Coronary artery (tissue), 2 donors: Measurements from ENCODE around the gene GAN.
"Not testable (repeated sequence)": the region's sequence is repeated elsewhere in the genome, so short reads cannot be mapped to it uniquely, and the experiment has no call there.

Experiments
- DNase-seq: peaks from one replicate; pipeline ENCODE4 v3.0.0-alpha.2; 2017; ENCODE audit warnings: low spot score
- H3K27ac ChIP-seq, 2 donors: fragments of 200-600 bp; sonication (generic); one replicate each; pipeline ENCODE4 v1.5.1; 2016 to 2019
- H3K4me3 ChIP-seq: fragments of 200-600 bp; sonication (generic); 2 replicates; pipeline ENCODE4 v1.5.1; 2016; ENCODE audit warnings: mild to moderate bottlenecking, moderate library complexity
- TF ChIP-seq, protein P1 (sequence below): fragments of 200-600 bp; sonication (generic); IDR thresholded peaks from one replicate; pipeline ENCODE4 v1.5.1; 2019; ENCODE audit warnings: antibody characterized with exemption

The GAN gene

DNA sequence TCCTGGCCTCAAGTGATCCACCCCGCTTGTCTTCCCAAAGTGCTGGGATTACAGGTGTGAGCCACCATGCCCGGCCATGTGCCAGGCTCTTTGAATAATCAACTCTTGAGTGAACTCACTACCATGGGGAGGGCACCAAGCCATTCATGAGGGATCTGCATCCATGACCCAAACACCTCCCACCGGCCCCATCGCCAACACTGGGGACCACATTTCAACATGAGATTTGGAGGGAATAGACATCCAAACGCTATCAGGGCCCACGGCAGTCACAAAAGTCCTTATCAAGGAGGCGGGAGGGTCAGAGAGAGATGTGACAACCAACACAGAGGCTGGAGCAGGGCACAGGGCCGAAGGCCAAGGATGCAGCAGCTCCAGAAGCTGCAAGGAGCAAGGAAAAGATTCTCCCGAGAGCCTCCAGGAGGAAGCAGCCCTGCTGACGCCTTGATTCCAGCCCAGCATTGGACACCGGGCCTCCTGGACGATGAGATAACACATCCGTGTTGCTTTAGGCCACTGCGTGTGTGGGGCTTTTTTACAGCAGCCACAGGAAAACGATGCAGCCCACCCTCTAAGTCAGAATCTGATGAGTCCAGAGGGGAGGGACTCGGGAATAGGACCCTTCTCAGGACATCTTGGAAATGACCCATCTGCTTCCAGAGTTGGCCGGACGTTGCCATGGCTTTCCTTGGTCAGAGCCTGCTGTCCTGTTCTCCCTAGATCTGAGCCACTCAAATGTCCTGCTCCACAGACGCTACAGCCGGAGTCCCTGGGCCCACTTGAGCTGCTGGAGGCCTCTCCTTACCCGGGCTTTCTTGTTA, 82.5 kb downstream of the GAN start:
- no peak overlapping the region for H3K27ac ChIP-seq
- no peak overlapping the region for H3K4me3 ChIP-seq
- no peak for DNase-seq
- TF ChIP-seq, protein P1, sequence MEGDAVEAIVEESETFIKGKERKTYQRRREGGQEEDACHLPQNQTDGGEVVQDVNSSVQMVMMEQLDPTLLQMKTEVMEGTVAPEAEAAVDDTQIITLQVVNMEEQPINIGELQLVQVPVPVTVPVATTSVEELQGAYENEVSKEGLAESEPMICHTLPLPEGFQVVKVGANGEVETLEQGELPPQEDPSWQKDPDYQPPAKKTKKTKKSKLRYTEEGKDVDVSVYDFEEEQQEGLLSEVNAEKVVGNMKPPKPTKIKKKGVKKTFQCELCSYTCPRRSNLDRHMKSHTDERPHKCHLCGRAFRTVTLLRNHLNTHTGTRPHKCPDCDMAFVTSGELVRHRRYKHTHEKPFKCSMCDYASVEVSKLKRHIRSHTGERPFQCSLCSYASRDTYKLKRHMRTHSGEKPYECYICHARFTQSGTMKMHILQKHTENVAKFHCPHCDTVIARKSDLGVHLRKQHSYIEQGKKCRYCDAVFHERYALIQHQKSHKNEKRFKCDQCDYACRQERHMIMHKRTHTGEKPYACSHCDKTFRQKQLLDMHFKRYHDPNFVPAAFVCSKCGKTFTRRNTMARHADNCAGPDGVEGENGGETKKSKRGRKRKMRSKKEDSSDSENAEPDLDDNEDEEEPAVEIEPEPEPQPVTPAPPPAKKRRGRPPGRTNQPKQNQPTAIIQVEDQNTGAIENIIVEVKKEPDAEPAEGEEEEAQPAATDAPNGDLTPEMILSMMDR, result no peak

DNA sequence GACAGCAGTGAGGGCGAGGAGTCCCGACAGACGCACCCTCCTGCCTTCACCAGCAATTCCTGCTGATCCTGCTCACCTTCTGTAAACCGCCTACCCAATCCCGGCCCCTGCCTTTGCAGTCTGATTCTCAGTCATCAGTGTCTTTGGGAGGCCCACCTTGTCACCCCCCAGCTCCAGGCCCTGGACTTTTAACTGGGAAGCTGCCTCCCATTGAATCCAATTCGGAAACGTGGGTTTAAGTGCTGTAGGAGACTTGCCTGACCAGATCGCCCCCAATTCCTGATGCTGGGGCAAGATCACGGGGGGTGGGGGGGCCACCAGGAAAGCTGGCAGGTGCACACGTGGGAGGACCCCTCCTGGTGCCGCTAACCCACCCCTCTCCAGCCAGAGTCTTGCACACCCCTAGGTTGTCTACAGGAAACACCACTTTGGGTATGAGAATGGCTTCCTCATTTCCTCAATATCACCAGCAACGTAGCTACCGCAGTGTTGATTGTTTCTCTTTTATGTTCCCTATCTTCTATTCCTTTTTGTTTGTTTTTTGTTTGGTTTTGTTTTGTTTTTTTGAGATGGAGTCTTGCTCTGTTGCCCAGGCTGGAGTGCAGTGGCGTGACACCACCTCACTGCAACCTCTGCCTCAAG, 83.2 kb downstream of the GAN start:
- no peak for DNase-seq
- no peak overlapping the region for H3K27ac ChIP-seq
- TF ChIP-seq, protein P1, result no peak
- no peak overlapping the region for H3K4me3 ChIP-seq

DNA sequence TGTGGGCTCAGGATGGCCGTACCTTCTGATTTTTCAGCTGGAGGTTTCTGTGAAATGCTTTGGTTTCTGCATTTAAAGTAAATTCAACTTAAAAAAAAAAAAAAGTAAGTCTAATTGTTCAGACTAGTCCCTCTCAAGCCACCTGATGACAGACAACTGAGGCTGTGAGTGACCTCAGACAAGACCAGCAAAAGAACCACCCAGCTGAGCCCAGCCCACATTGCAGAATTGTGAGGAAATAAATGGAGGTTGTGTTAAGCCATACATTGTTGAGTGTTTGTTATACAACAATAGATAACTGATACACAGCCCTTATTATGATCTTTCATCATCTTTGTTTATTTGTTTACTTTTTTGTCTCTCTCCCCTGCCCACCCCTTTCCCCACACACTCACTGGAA, 85.1 kb downstream of the GAN start:
- TF ChIP-seq, protein P1, result no peak
- Histone ChIP-seq H3K27ac (no peak overlapping the region), H3K4me3 (no peak overlapping the region)
- DNase-seq, result no peak

GRCh38 chr16:81401035-81401950, 86.5 kb downstream of the GAN start:
- H3K27ac ChIP-seq, result no peak overlapping the region
- H3K4me3 ChIP-seq, result no peak overlapping the region
- DNase-seq, result no peak
- TF ChIP-seq, protein P1, result no peak

DNA sequence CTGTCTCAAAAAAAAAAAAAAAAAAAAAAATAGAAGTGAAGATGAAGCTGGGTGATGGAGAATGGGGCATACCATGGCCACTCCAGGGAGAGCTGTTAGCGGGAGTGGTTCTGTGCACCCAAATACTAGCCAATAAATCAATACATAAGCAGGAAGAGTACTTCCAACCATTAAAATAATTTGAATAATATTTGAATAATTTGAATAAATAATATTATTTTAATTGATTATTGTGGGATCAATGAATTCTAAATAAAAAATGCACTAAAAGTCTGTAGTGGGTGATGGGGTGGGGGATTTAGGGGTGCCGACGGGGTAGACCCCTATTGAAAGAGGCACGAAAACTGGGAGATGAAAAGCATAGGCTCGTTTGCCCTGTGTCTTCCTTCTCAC, 88.4 kb downstream of the GAN start:
- Histone ChIP-seq H3K4me3 (no peak overlapping the region), H3K27ac (no peak overlapping the region)
- no peak for DNase-seq
- TF ChIP-seq, protein P1, result no peak

DNA sequence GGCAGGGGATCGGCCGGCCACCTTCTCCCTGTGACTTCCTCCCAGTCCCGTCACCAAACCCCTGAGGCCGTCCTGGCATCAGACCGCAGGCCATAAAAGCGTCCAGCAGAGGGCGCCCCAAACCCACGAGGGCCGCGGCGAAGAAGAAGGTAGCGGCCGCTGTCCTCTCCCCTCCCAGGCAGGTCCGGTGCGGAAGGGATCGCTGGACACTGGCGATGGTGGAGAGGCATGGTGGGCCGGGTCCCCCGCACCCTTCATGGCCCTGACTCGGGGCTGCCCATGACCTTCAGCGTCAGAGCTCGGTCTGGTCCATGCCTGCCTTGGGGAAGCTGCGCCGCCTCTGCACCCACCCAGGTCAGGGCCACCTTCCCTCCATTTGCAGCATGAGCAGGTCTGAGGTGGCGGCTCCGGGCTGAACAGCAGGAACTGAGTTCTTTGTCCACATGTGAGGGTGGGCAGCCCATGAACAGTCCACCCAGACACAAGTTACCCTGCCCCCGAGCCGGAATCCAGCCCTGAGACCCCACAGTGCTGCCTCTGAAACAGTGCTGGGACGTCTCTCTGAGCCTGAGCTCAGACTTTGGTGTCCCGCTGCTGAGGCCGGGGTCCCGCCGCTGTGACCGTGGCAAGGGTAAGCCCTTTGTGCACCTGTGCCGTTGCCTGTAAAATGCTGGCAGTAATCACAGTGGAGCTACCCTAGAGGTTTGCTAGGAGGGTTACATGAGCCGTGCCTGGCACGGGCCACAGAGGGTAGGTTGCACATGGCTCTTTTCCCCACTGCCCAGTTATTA, 89.0 kb downstream of the GAN start:
- Histone ChIP-seq H3K27ac (no peak overlapping the region), H3K4me3 (peak overlapping the region; percentile 60)
- DNase-seq, result peak; percentile 80
- TF ChIP-seq, protein P1, result peak; percentile 91

DNA sequence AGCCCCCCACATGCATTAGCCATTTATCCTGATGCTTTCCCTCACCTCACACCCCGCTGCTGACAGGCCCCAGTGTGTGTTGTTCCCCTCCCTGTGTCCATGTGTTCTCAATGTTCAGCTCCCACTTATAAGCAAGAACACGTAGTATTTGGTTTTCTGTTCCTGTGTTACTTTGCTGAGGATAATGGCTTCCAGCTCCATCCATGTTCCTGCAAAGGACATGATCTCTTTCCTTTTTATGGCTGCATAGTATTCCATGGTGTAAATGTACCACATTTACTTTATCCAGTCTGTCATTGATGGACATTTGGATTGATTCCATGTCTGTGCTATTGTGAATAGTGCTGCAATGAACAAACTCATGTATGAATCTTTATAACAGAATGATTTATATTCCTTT, 90.2 kb downstream of the GAN start:
- H3K4me3 ChIP-seq, H3K27ac ChIP-seq, DNase-seq: not testable (repeated sequence)
